Esophagus squamous epithelium (tissue), 5 donors: ENCODE results near the gene SHOC2. TPM values are rescaled to one million over a fixed set of nuclear protein-coding genes. Genes with fewer than 3 reads are reported as not detected.

Experiments
- DNase-seq: peaks from one replicate; lab custom pipeline; 2025; lab: John Stamatoyannopoulos, UW
- H3K27ac ChIP-seq, 4 donors: fragments of 200-600 bp; sonication (generic); one replicate each; pipeline ENCODE4 v1.5.1; 2016 to 2019; ENCODE audit warnings: mild to moderate bottlenecking in 1 of 4
- H3K27me3 ChIP-seq, 4 donors: fragments of 200-600 bp; sonication (generic); 1 replicate in 3 of 4; 2 replicates in 1 of 4; pipeline versions ENCODE4 v1.5.1 to v1.6.0; 2017 to 2021; ENCODE audit warnings: antibody characterized with exemption in 1 of 4
- H3K36me3 ChIP-seq, 3 donors: fragments of 200-600 bp; sonication (generic); one replicate each; pipeline ENCODE4 v1.5.1; 2016 to 2019
- H3K4me1 ChIP-seq, 3 donors: fragments of 200-600 bp; sonication (generic); one replicate each; pipeline ENCODE4 v1.5.1; 2017 to 2019
- H3K4me3 ChIP-seq, 4 donors: fragments of 200-600 bp; sonication (generic); 1 replicate in 3 of 4; 2 replicates in 1 of 4; pipeline ENCODE4 v1.5.1; 2016 to 2019; ENCODE audit warnings: mild to moderate bottlenecking in 2 of 4, moderate library complexity in 1 of 4
- H3K9me3 ChIP-seq, 3 donors: fragments of 200-600 bp; sonication (generic); one replicate each; pipeline ENCODE4 v1.5.1; 2016 to 2019
- POLR2A ChIP-seq, 4 donors: fragments of 450-650 bp; IDR thresholded peaks; one replicate each; pipeline ENCODE4 v1.6.1; 2017; ENCODE audit warnings: antibody characterized with exemption in 4 of 4, mild to moderate bottlenecking in 4 of 4, moderate library complexity in 3 of 4
- WGBS, 2 donors: methylation state at CpG; one replicate each; pipeline ENCODE4 v1.1.5; 2018; 5-methylcytosine and 5-hydroxymethylcytosine counted together
- intact Hi-C: fragments of 100-400 bp; cut with DNase I; formaldehyde crosslinking; loops from one replicate; pipeline ENCODE4 v1.15.0; 2022
- total RNA-seq, 4 donors: library from RNA; depleted of rRNA; stranded (reverse); fragments of >200 nt; gene quantifications; one replicate each; pipeline ENCODE4 v1.1.0, GENCODE V29; 2016
- TF ChIP-seq, protein P1 (sequence below), 6 experiments: fragments of 450-650 bp in 4 of 6; fragments of 200-600 bp in 2 of 6; sonication (generic) in 2 of 6; IDR thresholded peaks; one replicate each; pipeline ENCODE4 v1.5.1; 2016 to 2019; ENCODE audit warnings: antibody characterized with exemption in 6 of 6, mild to moderate bottlenecking in 4 of 6, moderate library complexity in 4 of 6
- donor health status: DM: yes; HTN: yes; CAD: no.

SHOC2 gene
- total RNA-seq, 4 donors from 2014 or later, result 24.8 to 59.5 (median 43.0) TPM

DNA sequence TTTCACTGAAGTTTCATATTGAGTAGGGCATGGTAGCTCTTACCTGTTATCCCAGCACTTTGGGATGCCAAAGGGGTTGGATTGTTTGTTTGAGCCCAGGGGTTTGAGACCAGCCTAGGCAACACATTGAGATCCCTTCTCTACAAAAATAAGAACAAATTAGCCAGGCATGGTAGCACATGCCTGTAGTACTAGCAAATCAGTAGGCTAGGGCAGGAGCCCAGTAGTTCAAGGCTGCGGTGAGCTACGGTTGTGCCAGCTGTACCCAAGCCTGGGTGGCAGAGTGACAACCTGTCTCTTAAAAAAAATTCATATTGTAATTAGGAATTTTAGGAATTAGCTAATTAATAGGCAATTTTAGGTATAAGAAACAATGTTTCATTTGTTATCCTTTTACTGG is 18.4 kb upstream of the SHOC2 start:
- H3K9me3 ChIP-seq, result no peaks in the 10 kb centered on the region
- peaks cover 6 to 39% (median 8%) of the 10 kb centered on the region in 3 donors for H3K4me1 ChIP-seq
- H3K36me3 ChIP-seq, result peaks cover 0 to 56% (median 5%) of the 10 kb centered on the region in 3 donors
- 90 to 100% methylated on average over 2 of the region's 2 CpGs for WGBS, 2 donors
- no peak for TF ChIP-seq POLR2A (IDR thresholded peaks at IDR 0.05)
- TF ChIP-seq, protein P1, sequence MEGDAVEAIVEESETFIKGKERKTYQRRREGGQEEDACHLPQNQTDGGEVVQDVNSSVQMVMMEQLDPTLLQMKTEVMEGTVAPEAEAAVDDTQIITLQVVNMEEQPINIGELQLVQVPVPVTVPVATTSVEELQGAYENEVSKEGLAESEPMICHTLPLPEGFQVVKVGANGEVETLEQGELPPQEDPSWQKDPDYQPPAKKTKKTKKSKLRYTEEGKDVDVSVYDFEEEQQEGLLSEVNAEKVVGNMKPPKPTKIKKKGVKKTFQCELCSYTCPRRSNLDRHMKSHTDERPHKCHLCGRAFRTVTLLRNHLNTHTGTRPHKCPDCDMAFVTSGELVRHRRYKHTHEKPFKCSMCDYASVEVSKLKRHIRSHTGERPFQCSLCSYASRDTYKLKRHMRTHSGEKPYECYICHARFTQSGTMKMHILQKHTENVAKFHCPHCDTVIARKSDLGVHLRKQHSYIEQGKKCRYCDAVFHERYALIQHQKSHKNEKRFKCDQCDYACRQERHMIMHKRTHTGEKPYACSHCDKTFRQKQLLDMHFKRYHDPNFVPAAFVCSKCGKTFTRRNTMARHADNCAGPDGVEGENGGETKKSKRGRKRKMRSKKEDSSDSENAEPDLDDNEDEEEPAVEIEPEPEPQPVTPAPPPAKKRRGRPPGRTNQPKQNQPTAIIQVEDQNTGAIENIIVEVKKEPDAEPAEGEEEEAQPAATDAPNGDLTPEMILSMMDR (IDR thresholded peaks at IDR 0.05), result no peak
- no peak for DNase-seq
- no peak overlapping the region for H3K4me3 ChIP-seq
- H3K27me3 ChIP-seq, result no peaks in the 10 kb centered on the region
- intact Hi-C loops, result loop anchor here (10.0 kb wide), 1 partner anchor 286 kb away; no protein-coding TSS in a partner anchor
- H3K27ac ChIP-seq, result no peak overlapping the region

DNA sequence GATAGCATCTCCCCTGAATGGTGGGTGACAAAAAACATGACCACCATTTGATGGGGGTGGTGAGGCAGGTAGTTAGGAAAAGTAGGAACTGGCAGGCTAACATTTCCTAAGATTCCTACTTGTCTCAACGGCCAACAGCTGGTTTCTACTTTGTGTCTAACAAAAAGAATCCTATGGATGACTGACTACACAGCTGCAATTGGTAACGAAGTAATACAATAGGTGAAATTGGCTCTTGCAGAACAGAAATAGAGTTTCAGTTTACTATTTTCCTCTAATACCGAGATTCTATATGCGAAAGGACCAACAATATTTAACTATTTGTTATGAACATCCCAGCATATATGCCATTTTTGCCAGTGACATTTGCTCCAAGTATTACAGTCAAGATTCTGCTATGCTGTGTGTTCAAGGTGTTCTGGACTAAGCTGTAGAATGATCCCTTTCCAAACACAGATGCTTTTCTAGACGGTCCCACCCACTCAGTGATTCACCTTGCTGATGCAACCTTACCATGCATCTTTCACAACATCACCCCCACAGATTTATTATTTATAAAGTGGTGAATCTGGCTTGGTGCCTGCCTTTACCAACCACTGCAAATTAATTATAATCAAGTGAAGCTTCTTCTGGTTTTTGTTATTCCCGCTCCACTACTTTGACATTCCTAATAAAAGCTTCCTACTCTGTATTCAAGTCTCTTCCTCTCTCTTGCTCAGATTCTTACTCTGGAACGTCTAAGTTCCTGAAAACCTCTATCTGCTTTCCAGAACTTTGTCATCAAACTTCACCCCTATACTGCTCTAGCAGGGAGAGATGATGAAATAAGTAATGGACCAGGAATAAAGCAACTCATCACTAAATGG is 17.2 kb upstream of the SHOC2 start:
- intact Hi-C loops, result loop anchor here (10.0 kb wide), 1 partner anchor 287 kb away; no protein-coding TSS in a partner anchor
- WGBS, 2 donors, result 45 to 46% methylated on average over 7 of the region's 7 CpGs
- DNase-seq, result no peak
- TF ChIP-seq, protein P1 (IDR thresholded peaks at IDR 0.05), result no peak
- no peak for TF ChIP-seq POLR2A (IDR thresholded peaks at IDR 0.05)
- Histone ChIP-seq H3K4me1 (peaks cover 6 to 29% (median 8%) of the 10 kb centered on the region in 3 donors), H3K4me3 (no peak overlapping the region), H3K27ac (peak overlapping the region in 3 of 4 donors; percentile 40 to 52 (median 46)), H3K36me3 (peaks cover 0 to 44% (median 0%) of the 10 kb centered on the region in 3 donors), H3K27me3 (no peaks in the 10 kb centered on the region), H3K9me3 (no peaks in the 10 kb centered on the region)

DNA sequence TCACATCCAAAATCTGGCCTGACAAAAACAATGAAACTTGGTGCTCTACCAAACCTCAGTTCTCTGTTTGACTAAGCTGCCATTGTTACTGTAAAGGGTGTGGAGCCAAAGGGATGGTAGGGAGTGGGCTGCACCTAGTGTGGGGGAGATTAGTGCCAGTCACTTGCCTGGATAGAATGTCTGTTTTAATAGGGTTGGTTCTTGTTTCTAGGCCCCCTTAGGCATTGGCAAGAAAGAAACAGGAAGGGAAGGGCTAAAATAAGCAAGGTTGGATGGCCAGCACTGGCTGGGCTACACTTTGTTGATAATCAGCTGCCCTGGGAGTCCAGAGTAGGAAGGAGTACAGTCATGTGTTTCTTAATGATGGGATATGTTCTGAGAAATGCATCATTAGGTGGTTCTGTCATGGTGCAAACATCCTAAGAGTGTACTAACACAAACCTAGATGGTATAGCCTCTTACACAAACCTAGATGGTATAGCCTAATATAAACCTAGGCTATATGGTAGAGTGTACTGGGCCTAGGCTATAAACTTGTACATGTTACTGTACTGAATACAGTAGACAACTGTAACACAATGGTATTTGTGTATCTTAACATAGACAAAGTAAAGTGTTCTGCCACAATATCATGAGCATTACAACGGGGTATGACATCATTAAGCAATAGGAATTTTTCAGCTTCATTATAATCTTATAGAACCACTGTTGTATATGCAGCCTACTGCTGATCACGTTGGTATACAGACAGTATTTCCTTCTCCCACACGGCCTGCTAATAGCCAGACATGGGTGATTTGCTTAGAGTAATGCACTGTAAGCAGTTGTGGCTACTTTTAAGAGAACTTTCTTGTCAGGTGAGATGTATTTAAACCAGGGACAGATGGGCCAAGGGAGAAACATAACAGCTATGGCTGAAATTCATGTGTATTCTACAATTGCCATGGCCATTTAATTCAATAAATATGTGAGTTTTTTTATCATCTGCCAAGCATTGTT is 15.8 kb upstream of the SHOC2 start:
- TF ChIP-seq, protein P1 (IDR thresholded peaks at IDR 0.05), result no peak
- no peak for TF ChIP-seq POLR2A (IDR thresholded peaks at IDR 0.05)
- no peaks in the 10 kb centered on the region for H3K27me3 ChIP-seq
- no peak for DNase-seq
- no peak overlapping the region for H3K4me3 ChIP-seq
- peaks cover 0 to 30% (median 0%) of the 10 kb centered on the region in 3 donors for H3K36me3 ChIP-seq
- H3K9me3 ChIP-seq, result no peaks in the 10 kb centered on the region
- peaks cover 6 to 26% (median 8%) of the 10 kb centered on the region in 3 donors for H3K4me1 ChIP-seq
- intact Hi-C loops, result loop anchor here (10.0 kb wide), 1 partner anchor 289 kb away; no protein-coding TSS in a partner anchor
- H3K27ac ChIP-seq, result peak overlapping the region in 2 of 4 donors; percentile 46 to 52
- 77 to 80% methylated on average over 3 of the region's 3 CpGs for WGBS, 2 donors

DNA sequence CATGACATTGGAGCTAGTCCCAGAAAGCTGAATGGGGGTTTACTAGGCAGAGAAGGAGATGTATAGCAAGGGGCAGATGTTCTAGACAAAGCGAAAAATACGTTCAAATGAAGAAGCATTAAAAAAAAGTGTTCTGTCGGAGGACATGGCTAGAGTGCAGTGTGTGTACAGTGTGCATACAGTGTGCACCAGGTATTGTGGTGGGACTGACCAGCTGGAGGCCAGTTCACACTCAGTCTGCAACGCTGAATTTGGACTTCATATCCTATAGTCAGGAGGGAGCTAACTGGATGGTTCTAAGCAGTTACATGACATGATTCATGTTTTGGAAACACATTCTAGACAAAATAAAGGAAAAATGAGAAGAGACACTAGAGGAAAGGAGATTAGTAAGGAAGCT is 9.3 kb upstream of the SHOC2 start:
- intact Hi-C loops, result no loop called here
- TF ChIP-seq, protein P1 (IDR thresholded peaks at IDR 0.05), result no peak
- no peak for TF ChIP-seq POLR2A (IDR thresholded peaks at IDR 0.05)
- Histone ChIP-seq H3K27me3 (no peaks in the 10 kb centered on the region), H3K9me3 (no peaks in the 10 kb centered on the region), H3K36me3 (no peaks in the 10 kb centered on the region), H3K4me3 (no peak overlapping the region), H3K27ac (no peak overlapping the region), H3K4me1 (no peaks in the 10 kb centered on the region)
- 77 to 82% methylated on average over 4 of the region's 4 CpGs for WGBS, 2 donors
- no peak for DNase-seq
